Fibroblast of lung (primary cell): ENCODE results near the gene PHLDB1.

Source experiments
- CTCF ChIP-seq, 2 donors: IDR thresholded peaks in 1 of 2; conservative IDR thresholded peaks in 1 of 2; 1 replicate in 1 of 2; 2 replicates in 1 of 2; pipeline ENCODE4 v1.5.1; 2011 to 2012; ENCODE audit warnings: low read length in 2 of 2, control low read depth in 1 of 2, inconsistent platforms in 1 of 2, low read depth in 1 of 2, mild to moderate bottlenecking in 1 of 2
- EZH2 ChIP-seq: IDR thresholded peaks from 2 replicates; pipeline ENCODE4 v1.5.1; 2012; ENCODE audit warnings: low read length, control low read depth, mild to moderate bottlenecking; ENCODE audit errors: missing control alignments

DNA sequence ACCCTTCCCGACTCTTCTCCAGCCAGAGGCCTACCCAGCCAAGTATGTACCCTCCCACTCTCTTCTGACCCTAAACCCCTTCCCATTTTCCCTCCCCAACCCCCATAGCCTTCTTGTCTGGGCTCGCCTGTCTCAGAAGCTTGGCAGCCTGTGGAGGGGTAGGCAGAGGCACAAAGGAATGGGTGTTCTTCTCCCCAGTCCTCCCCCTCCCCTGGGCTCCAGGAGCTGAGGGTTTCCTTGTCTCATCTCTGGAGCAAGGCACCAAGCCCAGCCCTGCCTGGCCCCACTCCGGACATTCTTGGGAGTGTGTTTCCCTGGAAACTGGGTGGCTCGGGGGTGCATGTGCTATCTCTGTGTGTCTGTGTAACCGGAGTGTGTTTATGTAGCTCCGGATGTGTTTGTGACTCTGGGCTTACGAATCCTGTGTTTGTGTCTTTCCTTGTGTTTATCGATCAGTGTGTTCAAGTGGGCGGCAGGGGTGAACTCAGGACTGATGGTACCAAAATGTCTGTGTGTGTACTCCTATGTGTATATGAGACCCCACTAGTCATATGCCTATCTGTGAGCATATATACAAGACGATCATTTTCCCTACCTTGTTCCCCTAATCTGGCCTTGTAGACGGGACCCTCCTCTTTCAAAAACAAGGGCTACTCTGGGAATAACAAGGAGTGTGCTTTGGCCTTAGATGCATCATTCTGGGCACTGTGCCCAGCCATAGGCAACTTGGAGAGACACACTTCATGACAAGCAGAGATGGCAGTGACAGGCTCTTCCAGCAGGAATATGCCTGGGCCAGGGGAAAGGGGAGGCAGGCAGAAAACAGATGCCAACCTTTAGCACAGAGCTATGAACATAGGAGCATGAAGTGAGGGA is 10.9 kb downstream of the PHLDB1 start:
- TF ChIP-seq CTCF (conservative IDR thresholded peaks at IDR 0.05 in 1 of 2, IDR thresholded peaks at IDR 0.05 in 1 of 2; ENCODE audit: low read depth in 1 of 2, low read length in 2 of 2) (no peak), EZH2 (no peak)
